Measurements from ENCODE around the gene SNAP25.

- TF ChIP-seq CTCF (IDR thresholded peaks at IDR 0.05) (no peak), POLR2A (IDR thresholded peaks at IDR 0.05) (no peak), POLR2AphosphoS5 (IDR thresholded peaks at IDR 0.05) (no peak), EP300 (IDR thresholded peaks at IDR 0.05) (no peak)
Measured at GRCh38 chr20:10297684-10298240, 79.1 kb downstream of the SNAP25 start.
